Colonic mucosa (tissue), 4 donors: ENCODE measurements around the gene COPS9. TPM values are rescaled to one million over a fixed set of nuclear protein-coding genes. Genes with fewer than 3 reads are reported as not detected.

Experiments
- DNase-seq: peaks from one replicate; pipeline ENCODE4 v3.0.0-alpha.2; 2020
- H3K27ac ChIP-seq: fragments of 200-600 bp; one replicate; pipeline ENCODE4 v1.8.0; 2021
- H3K27me3 ChIP-seq: fragments of 200-600 bp; one replicate; pipeline ENCODE4 v1.8.0; 2021
- H3K36me3 ChIP-seq: fragments of 200-600 bp; one replicate; pipeline ENCODE4 v1.8.0; 2021
- H3K4me1 ChIP-seq: fragments of 200-600 bp; one replicate; pipeline ENCODE4 v1.8.0; 2021; ENCODE audit warnings: mild to moderate bottlenecking
- H3K4me3 ChIP-seq: fragments of 200-600 bp; one replicate; pipeline ENCODE4 v1.8.0; 2021
- H3K9ac ChIP-seq, 2 donors: one replicate each; pipeline ENCODE4 v1.7.0; 2013; ENCODE audit warnings: control low read depth in 2 of 2, low read depth in 2 of 2, low read length in 2 of 2
- H3K9me3 ChIP-seq: fragments of 200-600 bp; one replicate; pipeline ENCODE4 v1.8.0; 2021
- CTCF ChIP-seq: fragments of 200-600 bp; IDR thresholded peaks from one replicate; pipeline ENCODE4 v1.8.0; 2022; ENCODE audit warnings: antibody characterized with exemption, mild to moderate bottlenecking
- intact Hi-C: fragments of 100-400 bp; cut with DNase I; formaldehyde crosslinking; loops from one replicate; pipeline ENCODE4 v1.14.1; 2022
- total RNA-seq, 2 donors: library from RNA; stranded (reverse); fragmentation: NEBNext Ultra II Directional in 1 of 2; extraction: Animal tissue kit (Norgen Biotek cat#: 25700) in 1 of 2; gene quantifications; one replicate each; pipeline ENCODE4 v1.2.1, GENCODE V29; 2021
- donor health status: healthy.
- donor health status: DM: no; HTN: no; CAD: no.
- donor health status: DM: no; HTN: no; CAD: no.

COPS9 gene
- total RNA-seq, 2 donors from 2014 or later: 119 to 169 TPM

GRCh38 chr2:240112914-240113690 lies 23.0 kb downstream of the COPS9 start:
- no peaks in the 10 kb centered on the region for H3K4me1 ChIP-seq
- H3K36me3 ChIP-seq: no peaks in the 10 kb centered on the region
- H3K9ac ChIP-seq: no peak overlapping the region
- H3K27me3 ChIP-seq: no peaks in the 10 kb centered on the region
- intact Hi-C loops: no loop called here
- no peak for TF ChIP-seq CTCF
- no peak overlapping the region for H3K4me3 ChIP-seq
- no peaks in the 10 kb centered on the region for H3K9me3 ChIP-seq
- DNase-seq: no peak
- H3K27ac ChIP-seq: no peak overlapping the region

- H3K27me3 ChIP-seq: no peaks in the 10 kb centered on the region
- no peak for TF ChIP-seq CTCF
- no peak overlapping the region for H3K4me3 ChIP-seq
Observed at GRCh38 chr2:240111253-240111652, 24.9 kb downstream of the COPS9 start.

GRCh38 chr2:240109386-240109785 lies 26.7 kb downstream of the COPS9 start:
- intact Hi-C loops: no loop called here
- Histone ChIP-seq H3K27me3 (no peaks in the 10 kb centered on the region), H3K9me3 (no peaks in the 10 kb centered on the region), H3K27ac (no peak overlapping the region), H3K9ac (no peak overlapping the region), H3K4me3 (no peak overlapping the region), H3K36me3 (no peaks in the 10 kb centered on the region), H3K4me1 (no peaks in the 10 kb centered on the region)
- no peak for DNase-seq
- TF ChIP-seq CTCF: no peak

More at GRCh38 chr2:240111253-240111652, 24.9 kb downstream of the COPS9 start:
- H3K36me3 ChIP-seq: no peaks in the 10 kb centered on the region
- no peak overlapping the region for H3K9ac ChIP-seq
- DNase-seq: no peak
- intact Hi-C loops: no loop called here
- H3K27ac ChIP-seq: no peak overlapping the region
- no peaks in the 10 kb centered on the region for H3K9me3 ChIP-seq
- no peaks in the 10 kb centered on the region for H3K4me1 ChIP-seq

- no peaks in the 10 kb centered on the region for H3K4me1 ChIP-seq
- no peak for TF ChIP-seq CTCF
- H3K27me3 ChIP-seq: no peaks in the 10 kb centered on the region
- H3K4me3 ChIP-seq: no peak overlapping the region
- H3K9ac ChIP-seq: no peak overlapping the region
- H3K27ac ChIP-seq: no peak overlapping the region
- DNase-seq: no peak
- H3K36me3 ChIP-seq: no peaks in the 10 kb centered on the region
- intact Hi-C loops: no loop called here
- no peaks in the 10 kb centered on the region for H3K9me3 ChIP-seq
Observed at GRCh38 chr2:240107477-240107796, 28.7 kb downstream of the COPS9 start.

GRCh38 chr2:240106765-240107476 lies 29.2 kb downstream of the COPS9 start:
- intact Hi-C loops: no loop called here
- Histone ChIP-seq H3K4me1 (no peaks in the 10 kb centered on the region), H3K9me3 (no peaks in the 10 kb centered on the region), H3K27me3 (no peaks in the 10 kb centered on the region), H3K36me3 (no peaks in the 10 kb centered on the region), H3K4me3 (no peak overlapping the region), H3K9ac (no peak overlapping the region), H3K27ac (no peak overlapping the region)
- DNase-seq: no peak
- no peak for TF ChIP-seq CTCF
